Lower leg skin (tissue), 3 donors: Measurements from ENCODE around the gene PLXDC2.

Experiments
- POLR2A ChIP-seq, 2 donors: fragments of 450-650 bp; IDR thresholded peaks; one replicate each; pipeline ENCODE4 v1.6.1; 2016 to 2017; ENCODE audit warnings: antibody characterized with exemption in 2 of 2, mild to moderate bottlenecking in 1 of 2, moderate library complexity in 1 of 2
- TF ChIP-seq, protein P1 (sequence below), 3 donors: fragments of 450-650 bp; IDR thresholded peaks; one replicate each; pipeline ENCODE4 v1.5.1; 2016; ENCODE audit warnings: antibody characterized with exemption in 3 of 3, mild to moderate bottlenecking in 3 of 3, moderate library complexity in 2 of 3

GRCh38 chr10:19986591-19986990 is 170.4 kb downstream of the PLXDC2 start:
- TF ChIP-seq, protein P1, sequence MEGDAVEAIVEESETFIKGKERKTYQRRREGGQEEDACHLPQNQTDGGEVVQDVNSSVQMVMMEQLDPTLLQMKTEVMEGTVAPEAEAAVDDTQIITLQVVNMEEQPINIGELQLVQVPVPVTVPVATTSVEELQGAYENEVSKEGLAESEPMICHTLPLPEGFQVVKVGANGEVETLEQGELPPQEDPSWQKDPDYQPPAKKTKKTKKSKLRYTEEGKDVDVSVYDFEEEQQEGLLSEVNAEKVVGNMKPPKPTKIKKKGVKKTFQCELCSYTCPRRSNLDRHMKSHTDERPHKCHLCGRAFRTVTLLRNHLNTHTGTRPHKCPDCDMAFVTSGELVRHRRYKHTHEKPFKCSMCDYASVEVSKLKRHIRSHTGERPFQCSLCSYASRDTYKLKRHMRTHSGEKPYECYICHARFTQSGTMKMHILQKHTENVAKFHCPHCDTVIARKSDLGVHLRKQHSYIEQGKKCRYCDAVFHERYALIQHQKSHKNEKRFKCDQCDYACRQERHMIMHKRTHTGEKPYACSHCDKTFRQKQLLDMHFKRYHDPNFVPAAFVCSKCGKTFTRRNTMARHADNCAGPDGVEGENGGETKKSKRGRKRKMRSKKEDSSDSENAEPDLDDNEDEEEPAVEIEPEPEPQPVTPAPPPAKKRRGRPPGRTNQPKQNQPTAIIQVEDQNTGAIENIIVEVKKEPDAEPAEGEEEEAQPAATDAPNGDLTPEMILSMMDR (IDR thresholded peaks at IDR 0.05): no peak
- TF ChIP-seq POLR2A (IDR thresholded peaks at IDR 0.05): no peak
